ENCODE measurements around the gene CFAP99. TPM values are rescaled to one million over a fixed set of nuclear protein-coding genes. Genes with fewer than 3 reads are reported as not detected.

Gene CFAP99
- total and polyA plus RNA-seq, 2 experiments from 2014 or later, result not detected

GRCh38 chr4:2470791-2471190 is 52.0 kb downstream of the CFAP99 start:
- no peak for TF ChIP-seq STAT1 (IDR thresholded peaks at IDR 0.05; ENCODE audit: unreplicated experiment)
- TF ChIP-seq JUNB (IDR thresholded peaks at IDR 0.05; ENCODE audit: unreplicated experiment), result no peak
- TF ChIP-seq ZNF462 (CRISPR knock-in tag; IDR thresholded peaks at IDR 0.05), result no peak
- no peak for TF ChIP-seq NANOG (IDR thresholded peaks at IDR 0.05; ENCODE audit: borderline replicate concordance)
- no peak for TF ChIP-seq ZNF331 (CRISPR knock-in tag; IDR thresholded peaks at IDR 0.05; ENCODE audit: low read depth)
- no peak for TF ChIP-seq ZNF114 (CRISPR knock-in tag; IDR thresholded peaks at IDR 0.05)
- TF ChIP-seq POLR2AphosphoS5 (IDR thresholded peaks at IDR 0.05; ENCODE audit: low read depth), result no peak
- TF ChIP-seq CTCF (conservative IDR thresholded peaks at IDR 0.05; ENCODE audit: low read depth in 2 of 2), result no peak
- no peak for TF ChIP-seq CREB1 (CRISPR knock-in tag; IDR thresholded peaks at IDR 0.05; ENCODE audit: low read depth)
- no peak for TF ChIP-seq REST (IDR thresholded peaks at IDR 0.05; ENCODE audit: unreplicated experiment)
- TF ChIP-seq EZH2phosphoT487 (IDR thresholded peaks at IDR 0.05; ENCODE audit: unreplicated experiment), result no peak
- TF ChIP-seq EZH2 (IDR thresholded peaks at IDR 0.05; ENCODE audit: low read depth, unreplicated experiment), result no peak
- no peak for TF ChIP-seq ETS1 (IDR thresholded peaks at IDR 0.05)
- peak overlapping the region; percentile 99 for H3K4me2 ChIP-seq
- peaks cover 84% of the 10 kb centered on the region for H3K79me2 ChIP-seq (replicated peaks; ENCODE audit: insufficient read depth)
- H3F3A ChIP-seq (replicated peaks; ENCODE audit: low read depth), result peaks cover 22% of the 10 kb centered on the region
- H2AFZ ChIP-seq, result no peak overlapping the region
- Mint-ChIP-seq H3K27ac (no peak overlapping the region), H3K9me3 (no peaks in the 10 kb centered on the region), H3K36me3 (ENCODE audit: low read depth) (peaks cover 69% of the 10 kb centered on the region), H3K27me3 (ENCODE audit: insufficient read depth, low read depth, poor library complexity) (peaks cover 11% of the 10 kb centered on the region), H3K4me3 (peak overlapping the region; percentile 99), H3K4me1 (peaks cover 29% of the 10 kb centered on the region)
- DNase-seq (ENCODE audit: low spot score) (no peak), ATAC-seq (no peak)
- peaks cover 25% of the 10 kb centered on the region for H3K4me1 ChIP-seq (ENCODE audit: insufficient read depth)
- H3K4me3 ChIP-seq, result peak overlapping the region; percentile 97
- H3K36me3 ChIP-seq (ENCODE audit: insufficient read depth), result peaks cover 18% of the 10 kb centered on the region
- no peaks in the 10 kb centered on the region for H3K27me3 ChIP-seq (ENCODE audit: insufficient read depth)
- no peak overlapping the region for H3K27ac ChIP-seq (ENCODE audit: low read depth)
- no peaks in the 10 kb centered on the region for H3K9me2 ChIP-seq (ENCODE audit: insufficient read depth)
- peaks cover 62% of the 10 kb centered on the region for H4K20me1 ChIP-seq (replicated peaks; ENCODE audit: insufficient read depth)

All from GM23338 (cell line).